Activated naive CD8-positive, alpha-beta T cell (primary cell): Measurements from ENCODE around the gene DNAI1.

ENCODE experiments used
- H3K27ac Mint-ChIP-seq: one replicate; pipeline ENCODE4 v1.8.0; 2021; ENCODE audit warnings: mixed read lengths
- H3K27me3 Mint-ChIP-seq: one replicate; pipeline ENCODE4 v1.8.0; 2021; ENCODE audit warnings: mixed read lengths
- H3K36me3 Mint-ChIP-seq: one replicate; pipeline ENCODE4 v1.8.0; 2021; ENCODE audit warnings: mixed read lengths
- H3K4me1 Mint-ChIP-seq: one replicate; pipeline ENCODE4 v1.8.0; 2021; ENCODE audit warnings: low read depth, mixed read lengths
- H3K4me3 Mint-ChIP-seq: one replicate; pipeline ENCODE4 v1.8.0; 2021; ENCODE audit warnings: mild to moderate bottlenecking, mixed read lengths
- H3K9me3 Mint-ChIP-seq: one replicate; pipeline ENCODE4 v1.8.0; 2021; ENCODE audit warnings: low read depth, mixed read lengths

DNAI1 gene

DNA sequence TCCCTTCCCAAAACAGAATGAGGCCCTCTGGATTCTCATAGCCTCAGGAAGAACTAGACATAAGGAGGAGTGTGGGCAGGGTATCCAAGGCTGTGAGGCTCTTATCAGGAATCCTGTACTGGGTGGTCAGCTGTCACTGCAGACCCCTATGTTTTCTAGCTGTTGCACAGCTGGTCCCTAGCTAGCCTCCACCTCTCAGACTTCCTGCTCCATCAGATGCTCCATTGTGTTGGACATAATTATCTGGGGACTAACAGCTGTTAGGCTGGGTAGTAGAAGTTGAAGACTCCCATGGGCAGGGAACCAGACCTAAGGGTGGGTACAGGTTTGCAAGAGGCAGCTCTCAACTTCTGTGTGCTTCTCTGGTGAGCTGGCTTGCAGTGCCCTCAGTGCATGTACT, 18.6 kb upstream of the DNAI1 start:
- no peak overlapping the region for H3K27ac Mint-ChIP-seq
- peaks cover 15% of the 10 kb centered on the region for H3K4me1 Mint-ChIP-seq
- no peaks in the 10 kb centered on the region for H3K9me3 Mint-ChIP-seq
- peaks cover 3% of the 10 kb centered on the region for H3K36me3 Mint-ChIP-seq
- no peak overlapping the region for H3K4me3 Mint-ChIP-seq
- no peaks in the 10 kb centered on the region for H3K27me3 Mint-ChIP-seq

GRCh38 chr9:34442770-34443169, 15.8 kb upstream of the DNAI1 start:
- Mint-ChIP-seq H3K36me3 (peaks cover 4% of the 10 kb centered on the region), H3K9me3 (no peaks in the 10 kb centered on the region), H3K4me1 (peaks cover 15% of the 10 kb centered on the region), H3K4me3 (no peak overlapping the region), H3K27ac (no peak overlapping the region), H3K27me3 (no peaks in the 10 kb centered on the region)

GRCh38 chr9:34443533-34443932, 15.1 kb upstream of the DNAI1 start:
- Mint-ChIP-seq H3K4me1 (peaks cover 15% of the 10 kb centered on the region), H3K27ac (no peak overlapping the region), H3K27me3 (no peaks in the 10 kb centered on the region), H3K9me3 (no peaks in the 10 kb centered on the region), H3K36me3 (peaks cover 4% of the 10 kb centered on the region), H3K4me3 (no peak overlapping the region)

DNA sequence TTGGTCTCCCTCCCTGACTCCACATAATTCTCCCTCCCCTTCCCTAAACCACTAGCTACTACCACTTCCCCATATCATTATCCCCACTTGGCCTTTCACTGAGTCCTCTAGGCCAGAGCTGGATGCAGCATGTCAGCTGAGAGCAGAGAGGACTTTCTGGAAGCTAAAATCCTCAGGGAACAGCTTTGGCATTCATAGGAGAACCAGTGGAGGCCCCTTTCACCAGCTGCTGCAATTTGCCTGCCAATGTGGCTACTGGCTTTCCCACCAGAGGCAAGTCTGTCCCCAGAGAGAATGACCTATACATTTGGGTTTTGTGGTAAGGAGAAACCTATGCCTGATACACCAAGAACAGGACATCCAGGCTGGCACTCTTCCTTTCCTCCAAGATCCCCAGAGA, 14.6 kb upstream of the DNAI1 start:
- Mint-ChIP-seq H3K27me3 (no peaks in the 10 kb centered on the region), H3K27ac (no peak overlapping the region), H3K4me1 (peaks cover 15% of the 10 kb centered on the region), H3K36me3 (peaks cover 2% of the 10 kb centered on the region), H3K9me3 (no peaks in the 10 kb centered on the region), H3K4me3 (no peak overlapping the region)

- Mint-ChIP-seq H3K36me3 (peaks cover 2% of the 10 kb centered on the region), H3K4me1 (peaks cover 5% of the 10 kb centered on the region), H3K4me3 (no peak overlapping the region), H3K27me3 (no peaks in the 10 kb centered on the region), H3K9me3 (no peaks in the 10 kb centered on the region), H3K27ac (no peak overlapping the region)
These were observed 12.1 kb upstream of the DNAI1 start for GRCh38 chr9:34446468-34446891.

DNA sequence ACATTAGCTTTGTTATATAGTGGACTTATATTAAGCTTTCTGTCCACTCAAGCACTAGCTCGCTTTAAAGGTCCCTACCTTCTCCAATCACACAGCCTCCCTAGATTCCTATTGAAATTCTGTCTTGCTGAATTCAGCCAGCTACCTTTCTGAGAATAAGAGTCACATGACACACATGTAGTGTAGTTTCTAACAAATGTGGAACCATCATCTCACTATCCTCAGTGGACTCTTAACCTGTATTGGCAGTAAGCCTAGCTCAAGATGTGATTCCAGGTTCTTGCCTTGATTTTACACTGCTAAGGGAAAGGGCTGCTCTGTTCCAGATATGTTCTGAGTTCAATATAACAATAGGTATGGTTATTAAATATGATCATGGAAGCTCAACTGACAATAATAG, 11.7 kb upstream of the DNAI1 start:
- Mint-ChIP-seq H3K4me3 (no peak overlapping the region), H3K27me3 (no peaks in the 10 kb centered on the region), H3K4me1 (peaks cover 6% of the 10 kb centered on the region), H3K27ac (no peak overlapping the region), H3K9me3 (no peaks in the 10 kb centered on the region), H3K36me3 (peaks cover 2% of the 10 kb centered on the region)

- peaks cover 16% of the 10 kb centered on the region for H3K4me1 Mint-ChIP-seq
- no peak overlapping the region for H3K27ac Mint-ChIP-seq
- no peaks in the 10 kb centered on the region for H3K27me3 Mint-ChIP-seq
- peaks cover 5% of the 10 kb centered on the region for H3K36me3 Mint-ChIP-seq
- no peak overlapping the region for H3K4me3 Mint-ChIP-seq
- no peaks in the 10 kb centered on the region for H3K9me3 Mint-ChIP-seq
These were observed 8.0 kb upstream of the DNAI1 start for GRCh38 chr9:34450644-34451043.

GRCh38 chr9:34451135-34451534, 7.5 kb upstream of the DNAI1 start:
- Mint-ChIP-seq H3K27me3 (no peaks in the 10 kb centered on the region), H3K4me3 (no peak overlapping the region), H3K4me1 (peaks cover 18% of the 10 kb centered on the region), H3K36me3 (peaks cover 5% of the 10 kb centered on the region), H3K27ac (no peak overlapping the region), H3K9me3 (no peaks in the 10 kb centered on the region)

DNA sequence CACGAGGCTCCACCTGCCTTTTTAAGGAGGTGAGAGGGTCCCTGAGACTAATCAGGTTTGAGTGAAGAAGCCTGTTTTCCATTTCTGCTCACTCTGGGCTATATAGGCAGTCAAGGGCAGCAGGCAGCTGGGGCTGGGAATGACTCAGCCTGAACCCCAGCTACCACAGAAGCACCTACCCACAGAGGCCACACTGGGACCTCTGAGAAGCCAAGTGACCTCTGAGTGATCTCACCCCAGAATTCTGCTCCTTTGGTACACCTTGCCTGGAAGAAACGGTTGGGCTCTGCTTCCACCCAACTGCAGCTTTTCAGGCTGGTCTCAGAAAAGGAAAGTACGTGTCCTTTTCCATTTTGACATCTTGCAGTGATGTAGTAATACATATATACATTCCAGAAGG, 7.1 kb upstream of the DNAI1 start:
- peaks cover 22% of the 10 kb centered on the region for H3K4me1 Mint-ChIP-seq
- H3K27ac Mint-ChIP-seq: no peak overlapping the region
- no peak overlapping the region for H3K4me3 Mint-ChIP-seq
- no peaks in the 10 kb centered on the region for H3K9me3 Mint-ChIP-seq
- H3K36me3 Mint-ChIP-seq: peaks cover 5% of the 10 kb centered on the region
- H3K27me3 Mint-ChIP-seq: no peaks in the 10 kb centered on the region

GRCh38 chr9:34452568-34452967, 6.0 kb upstream of the DNAI1 start:
- no peaks in the 10 kb centered on the region for H3K27me3 Mint-ChIP-seq
- no peak overlapping the region for H3K4me3 Mint-ChIP-seq
- peaks cover 5% of the 10 kb centered on the region for H3K36me3 Mint-ChIP-seq
- no peaks in the 10 kb centered on the region for H3K9me3 Mint-ChIP-seq
- no peak overlapping the region for H3K27ac Mint-ChIP-seq
- peaks cover 32% of the 10 kb centered on the region for H3K4me1 Mint-ChIP-seq

DNA sequence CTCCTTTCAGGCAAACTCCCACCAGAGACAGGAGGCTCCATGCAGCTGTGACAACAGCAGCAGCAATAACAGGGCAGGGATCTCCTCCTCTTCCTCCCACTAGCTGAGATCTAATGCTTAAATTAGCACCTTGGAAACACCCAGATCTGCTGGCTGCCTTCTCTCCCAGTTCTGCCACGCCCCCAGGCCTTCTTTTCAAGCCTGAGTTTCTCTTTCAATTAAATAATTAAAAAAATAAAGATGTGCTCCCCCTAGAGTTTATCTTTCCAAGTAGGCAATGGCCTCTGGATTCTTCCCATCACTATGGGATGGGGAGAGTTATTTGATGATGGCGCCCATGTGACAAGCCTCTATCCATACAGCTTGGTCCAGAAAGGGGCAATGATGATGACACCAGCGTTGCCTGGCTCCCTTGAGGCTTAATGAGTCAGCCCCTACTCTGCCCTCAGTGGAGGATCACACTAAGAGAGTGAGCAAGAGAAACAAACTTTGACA, 4.0 kb upstream of the DNAI1 start:
- H3K9me3 Mint-ChIP-seq: no peaks in the 10 kb centered on the region
- H3K4me3 Mint-ChIP-seq: no peak overlapping the region
- peaks cover 5% of the 10 kb centered on the region for H3K36me3 Mint-ChIP-seq
- H3K4me1 Mint-ChIP-seq: peaks cover 43% of the 10 kb centered on the region
- H3K27ac Mint-ChIP-seq: no peak overlapping the region
- no peaks in the 10 kb centered on the region for H3K27me3 Mint-ChIP-seq

- Mint-ChIP-seq H3K4me1 (peaks cover 46% of the 10 kb centered on the region), H3K9me3 (no peaks in the 10 kb centered on the region), H3K36me3 (peaks cover 5% of the 10 kb centered on the region), H3K4me3 (peak overlapping the region; percentile 93), H3K27me3 (no peaks in the 10 kb centered on the region), H3K27ac (no peak overlapping the region)
These were observed 2.5 kb upstream of the DNAI1 start for GRCh38 chr9:34456151-34456550.

GRCh38 chr9:34456746-34457145, 1.9 kb upstream of the DNAI1 start:
- Mint-ChIP-seq H3K36me3 (peaks cover 5% of the 10 kb centered on the region), H3K9me3 (no peaks in the 10 kb centered on the region), H3K4me3 (peak overlapping the region; percentile 93), H3K27ac (no peak overlapping the region), H3K27me3 (no peaks in the 10 kb centered on the region), H3K4me1 (peaks cover 44% of the 10 kb centered on the region)

- Mint-ChIP-seq H3K4me1 (peaks cover 41% of the 10 kb centered on the region), H3K27me3 (no peaks in the 10 kb centered on the region), H3K9me3 (no peaks in the 10 kb centered on the region), H3K27ac (peak overlapping the region; percentile 50), H3K36me3 (peaks cover 3% of the 10 kb centered on the region), H3K4me3 (peak overlapping the region; percentile 93)
These were observed 1.2 kb upstream of the DNAI1 start for GRCh38 chr9:34457266-34458012.

DNA sequence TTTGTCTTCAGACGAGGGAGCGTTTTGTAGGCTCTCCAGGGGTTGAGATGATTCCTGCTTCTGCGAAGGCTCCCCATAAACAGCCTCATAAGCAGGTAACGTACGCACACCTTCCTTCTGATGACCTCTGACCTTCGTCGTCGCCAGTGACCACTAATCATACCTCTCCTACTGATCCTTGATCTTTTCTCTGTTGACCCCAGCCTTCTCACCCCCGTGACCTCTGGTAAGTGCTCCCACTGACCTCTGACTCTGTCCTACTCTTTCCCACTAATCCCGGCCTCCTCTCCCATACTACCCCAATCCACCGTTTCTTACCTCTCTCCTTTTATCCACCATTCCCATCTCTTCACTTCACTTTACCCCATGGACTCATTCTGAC, 345 bp downstream of the DNAI1 start:
- Mint-ChIP-seq H3K27ac (peak overlapping the region; percentile 50), H3K4me3 (peak overlapping the region; percentile 88), H3K4me1 (peaks cover 39% of the 10 kb centered on the region), H3K36me3 (peaks cover 2% of the 10 kb centered on the region), H3K27me3 (no peaks in the 10 kb centered on the region), H3K9me3 (no peaks in the 10 kb centered on the region)

- no peaks in the 10 kb centered on the region for H3K27me3 Mint-ChIP-seq
- H3K36me3 Mint-ChIP-seq: peaks cover 2% of the 10 kb centered on the region
- H3K4me3 Mint-ChIP-seq: peak overlapping the region; percentile 88
- H3K4me1 Mint-ChIP-seq: peaks cover 39% of the 10 kb centered on the region
- H3K9me3 Mint-ChIP-seq: no peaks in the 10 kb centered on the region
- H3K27ac Mint-ChIP-seq: peak overlapping the region; percentile 50
These were observed 751 bp downstream of the DNAI1 start for GRCh38 chr9:34459356-34459755.
